Measurements from ENCODE around the gene SCTR.

The SCTR gene

GRCh38 chr2:119490653-119491195 lies 33.6 kb downstream of the SCTR start:
- no peak overlapping the region for H3K4me3 ChIP-seq (ENCODE audit: low read depth, low read length)
- DNase-seq (ENCODE audit: low read depth): no peak
- TF ChIP-seq, protein P1, sequence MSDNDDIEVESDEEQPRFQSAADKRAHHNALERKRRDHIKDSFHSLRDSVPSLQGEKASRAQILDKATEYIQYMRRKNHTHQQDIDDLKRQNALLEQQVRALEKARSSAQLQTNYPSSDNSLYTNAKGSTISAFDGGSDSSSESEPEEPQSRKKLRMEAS (IDR thresholded peaks at IDR 0.05; ENCODE audit: low read depth, low read length): no peak
- TF ChIP-seq POLR2A (IDR thresholded peaks at IDR 0.05; ENCODE audit: extremely low read depth, insufficient read length) (no peak), MYC (IDR thresholded peaks at IDR 0.05; ENCODE audit: low read depth, low read length) (no peak)
- TF ChIP-seq, protein P2, sequence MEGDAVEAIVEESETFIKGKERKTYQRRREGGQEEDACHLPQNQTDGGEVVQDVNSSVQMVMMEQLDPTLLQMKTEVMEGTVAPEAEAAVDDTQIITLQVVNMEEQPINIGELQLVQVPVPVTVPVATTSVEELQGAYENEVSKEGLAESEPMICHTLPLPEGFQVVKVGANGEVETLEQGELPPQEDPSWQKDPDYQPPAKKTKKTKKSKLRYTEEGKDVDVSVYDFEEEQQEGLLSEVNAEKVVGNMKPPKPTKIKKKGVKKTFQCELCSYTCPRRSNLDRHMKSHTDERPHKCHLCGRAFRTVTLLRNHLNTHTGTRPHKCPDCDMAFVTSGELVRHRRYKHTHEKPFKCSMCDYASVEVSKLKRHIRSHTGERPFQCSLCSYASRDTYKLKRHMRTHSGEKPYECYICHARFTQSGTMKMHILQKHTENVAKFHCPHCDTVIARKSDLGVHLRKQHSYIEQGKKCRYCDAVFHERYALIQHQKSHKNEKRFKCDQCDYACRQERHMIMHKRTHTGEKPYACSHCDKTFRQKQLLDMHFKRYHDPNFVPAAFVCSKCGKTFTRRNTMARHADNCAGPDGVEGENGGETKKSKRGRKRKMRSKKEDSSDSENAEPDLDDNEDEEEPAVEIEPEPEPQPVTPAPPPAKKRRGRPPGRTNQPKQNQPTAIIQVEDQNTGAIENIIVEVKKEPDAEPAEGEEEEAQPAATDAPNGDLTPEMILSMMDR (IDR thresholded peaks at IDR 0.05; ENCODE audit: low read depth, low read length): no peak

- DNase-seq (ENCODE audit: low read depth): no peak
- TF ChIP-seq MYC (IDR thresholded peaks at IDR 0.05; ENCODE audit: low read depth, low read length): no peak
- TF ChIP-seq, protein P1 (IDR thresholded peaks at IDR 0.05; ENCODE audit: low read depth, low read length): no peak
- TF ChIP-seq POLR2A (IDR thresholded peaks at IDR 0.05; ENCODE audit: extremely low read depth, insufficient read length): no peak
- TF ChIP-seq, protein P2 (IDR thresholded peaks at IDR 0.05; ENCODE audit: low read depth, low read length): no peak
- H3K4me3 ChIP-seq (ENCODE audit: low read depth, low read length): no peak overlapping the region
Measured at GRCh38 chr2:119490106-119490505, 34.2 kb downstream of the SCTR start.

- no peak overlapping the region for H3K4me3 ChIP-seq (ENCODE audit: low read depth, low read length)
- no peak for DNase-seq (ENCODE audit: low read depth)
- TF ChIP-seq, protein P2 (IDR thresholded peaks at IDR 0.05; ENCODE audit: low read depth, low read length): no peak
- TF ChIP-seq, protein P1 (IDR thresholded peaks at IDR 0.05; ENCODE audit: low read depth, low read length): no peak
- TF ChIP-seq MYC (IDR thresholded peaks at IDR 0.05; ENCODE audit: low read depth, low read length) (no peak), POLR2A (IDR thresholded peaks at IDR 0.05; ENCODE audit: extremely low read depth, insufficient read length) (no peak)
Measured at GRCh38 chr2:119489232-119489952, 34.9 kb downstream of the SCTR start.

- no peak for DNase-seq (ENCODE audit: low read depth)
- TF ChIP-seq MYC (IDR thresholded peaks at IDR 0.05; ENCODE audit: low read depth, low read length): no peak
- no peak for TF ChIP-seq POLR2A (IDR thresholded peaks at IDR 0.05; ENCODE audit: extremely low read depth, insufficient read length)
- TF ChIP-seq, protein P1 (IDR thresholded peaks at IDR 0.05; ENCODE audit: low read depth, low read length): no peak
- TF ChIP-seq, protein P2 (IDR thresholded peaks at IDR 0.05; ENCODE audit: low read depth, low read length): peak; percentile 11
- H3K4me3 ChIP-seq (ENCODE audit: low read depth, low read length): no peak overlapping the region
Measured at GRCh38 chr2:119488245-119489214, 35.8 kb downstream of the SCTR start.

DNA sequence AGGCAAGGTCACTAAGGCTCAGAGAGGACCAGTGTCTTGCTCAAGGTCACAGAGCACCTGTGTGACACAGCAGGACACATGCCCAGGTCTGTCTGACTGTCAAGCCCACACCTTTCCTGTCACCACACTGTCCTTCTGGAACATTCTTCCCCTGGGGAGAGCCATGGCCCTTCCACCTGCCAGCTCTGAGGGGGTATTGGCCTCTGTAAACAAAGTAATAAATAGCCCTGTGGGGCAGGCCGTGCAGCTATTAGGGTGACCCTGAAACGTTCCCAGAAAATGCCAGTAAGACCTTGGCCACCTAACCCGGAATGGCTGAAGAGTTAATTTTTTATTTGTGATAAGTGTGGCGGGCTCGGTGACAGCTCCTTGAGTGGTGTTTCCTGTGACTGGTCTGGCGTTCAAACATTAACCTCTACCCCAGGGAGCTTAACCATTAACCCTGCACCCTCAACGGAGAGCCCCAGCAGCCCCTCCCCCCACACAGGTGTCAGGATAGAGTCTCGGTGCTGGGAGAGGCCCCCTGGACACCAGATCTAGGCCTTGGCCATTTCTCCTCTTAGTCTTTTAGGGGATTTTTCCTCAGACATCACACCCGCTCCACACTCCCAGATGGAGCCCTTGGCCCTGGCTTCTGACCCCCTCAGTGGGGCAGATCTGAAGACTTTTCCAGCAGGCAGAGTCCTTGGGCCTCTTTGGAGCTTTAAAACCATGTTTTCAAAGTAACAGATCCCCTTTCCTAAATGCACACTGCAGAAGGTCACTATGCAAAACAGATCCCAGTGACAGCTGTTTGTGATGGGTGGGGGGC lies 36.6 kb downstream of the SCTR start:
- TF ChIP-seq, protein P1 (IDR thresholded peaks at IDR 0.05; ENCODE audit: low read depth, low read length): no peak
- TF ChIP-seq, protein P2 (IDR thresholded peaks at IDR 0.05; ENCODE audit: low read depth, low read length): no peak
- no peak for DNase-seq (ENCODE audit: low read depth)

More for the DNA sequence above, 36.6 kb downstream of the SCTR start:
- no peak overlapping the region for H3K4me3 ChIP-seq (ENCODE audit: low read depth, low read length)
